K562 (cell line): ENCODE measurements around the gene BET1L. TPM values are rescaled to one million over a fixed set of nuclear protein-coding genes. Genes with fewer than 3 reads are reported as not detected.
A peak's percentile ranks its signal among the peaks of the same experiment; 100 is the strongest.

Experiments used
- DMBX1 ChIP-seq: fragments of 250-450 bp; sonication (Bioruptor Pico); IDR thresholded peaks from 2 replicates; pipeline ENCODE4 v1.8.0; 2022; ENCODE audit warnings: inconsistent platforms, mild to moderate bottlenecking, moderate library complexity, borderline replicate concordance
- FOXM1 ChIP-seq, 2 experiments: fragments of 450-650 bp in 1 of 2; sonication (generic) in 1 of 2; formaldehyde crosslinking in 1 of 2; IDR thresholded peaks; 2 replicates each; pipeline versions ENCODE4 v1.6.1 to v1.9.0; 2017 to 2022; ENCODE audit warnings: low read depth in 2 of 2, mild to moderate bottlenecking in 2 of 2, missing genetic modification reagents in 1 of 2, moderate library complexity in 1 of 2
- HNRNPUL1 ChIP-seq: fragments of 200-400 bp; formaldehyde crosslinking; IDR thresholded peaks from 2 replicates; pipeline ENCODE4 v1.6.1; 2017; ENCODE audit warnings: low read length
- MAFK ChIP-seq: IDR thresholded peaks from 2 replicates; pipeline ENCODE4 v1.6.1; 2011; ENCODE audit warnings: low read length, improper control_type of control experiment
- MTA2 ChIP-seq: fragments of 450-650 bp; IDR thresholded peaks from 2 replicates; pipeline ENCODE4 v1.6.1; 2016; ENCODE audit warnings: low read depth
- MTA3 ChIP-seq: fragments of 450-650 bp; formaldehyde crosslinking; IDR thresholded peaks from 2 replicates; pipeline ENCODE4 v1.6.1; 2017; ENCODE audit warnings: mild to moderate bottlenecking, borderline replicate concordance
- NCOA6 ChIP-seq: fragments of 450-650 bp; IDR thresholded peaks from 2 replicates; pipeline ENCODE4 v1.6.1; 2017; ENCODE audit warnings: mild to moderate bottlenecking
- REST ChIP-seq, 2 experiments: fragments of 450-650 bp; formaldehyde crosslinking in 1 of 2; IDR thresholded peaks; 2 replicates each; pipeline versions ENCODE4 v1.4.0 to v1.6.1; 2014 to 2020; ENCODE audit warnings: mild to moderate bottlenecking in 2 of 2, borderline replicate concordance in 1 of 2, low read depth in 1 of 2
- SMARCC2 ChIP-seq: fragments of 450-650 bp; IDR thresholded peaks from 2 replicates; pipeline ENCODE4 v1.6.1; 2017; ENCODE audit warnings: antibody characterized with exemption, moderate library complexity, mild to moderate bottlenecking, low read depth
- TEAD1 ChIP-seq, 2 experiments: fragments of 450-650 bp in 1 of 2; sonication (generic) in 1 of 2; formaldehyde crosslinking; IDR thresholded peaks; 2 replicates each; pipeline versions ENCODE4 v1.4.0 to v1.8.0; 2020 to 2022; ENCODE audit warnings: mild to moderate bottlenecking in 2 of 2, missing genetic modification reagents in 1 of 2
- ZBTB11 ChIP-seq, 3 experiments: fragments of 200-800 bp in 1 of 3; fragments of 250-450 bp in 1 of 3; fragments of 450-650 bp in 1 of 3; sonication (Bioruptor Pico) in 1 of 3; sonication (Bioruptor generic) in 1 of 3; formaldehyde crosslinking in 1 of 3; IDR thresholded peaks; 2 replicates each; pipeline versions ENCODE4 v1.6.1 to v1.8.0; 2016 to 2022; ENCODE audit warnings: mild to moderate bottlenecking in 2 of 3, missing genetic modification characterization in 2 of 3, missing compliant biosample characterization in 1 of 3, moderate library complexity in 1 of 3
- ZFP36 ChIP-seq: fragments of 150-350 bp; IDR thresholded peaks from 2 replicates; pipeline ENCODE4 v1.6.1; 2018; ENCODE audit warnings: low read length, low read depth; ENCODE audit not compliant: partially characterized antibody
- ZNF655 ChIP-seq: fragments of 250-450 bp; sonication (Bioruptor Pico); IDR thresholded peaks from 2 replicates; pipeline ENCODE4 v1.5.0; 2021
- ZNF778 ChIP-seq: fragments of 450-650 bp; formaldehyde crosslinking; IDR thresholded peaks from 2 replicates; pipeline ENCODE4 v1.4.0; 2020; ENCODE audit warnings: mild to moderate bottlenecking, moderate library complexity
- polyA plus RNA-seq, 8 experiments: library from polyadenylated mRNA; depleted of rRNA in 4 of 8; stranded (reverse) in 5 of 8; unstranded in 3 of 8; fragments of >200 nt; fragmentation: Nextera tagmentation in 2 of 8; fragmentation: Illumina TruSeq in 1 of 8; extraction: Ambion mirVana in 2 of 8; extraction: Trizol in 1 of 8; gene quantifications; 2 replicates each; pipeline versions ENCODE4 v1.2.1 to v1.2.3, GENCODE V29; 2011 to 2014; ENCODE audit warnings: inconsistent platforms in 1 of 8, missing spikeins in 1 of 8
- total RNA-seq, 7 experiments: library from RNA; depleted of rRNA in 6 of 7; stranded (reverse); fragments of >200 nt in 6 of 7; fragmentation: Illumina TruSeq in 2 of 7; extraction: Trizol in 2 of 7; gene quantifications; 2 replicates each; pipeline versions ENCODE4 v1.2.1 to v1.2.3, GENCODE V29; 2011 to 2021; ENCODE audit warnings: low replicate concordance in 1 of 7

Gene BET1L
- total and polyA plus RNA-seq, 9 of the 15 experiments (the other 6 are each of a cell fraction or from before 2014, with no cell fraction given) = 9.9 to 69.1 (median 19.9) TPM

GRCh38 chr11:207208-207862 is at the start of gene BET1L, which contains the start of gene RIC8A (continued):
- TF ChIP-seq REST (IDR thresholded peaks at IDR 0.05; ENCODE audit: borderline replicate concordance) (no peak), REST (CRISPR knock-in tag; IDR thresholded peaks at IDR 0.05; ENCODE audit: low read depth) (no peak), MTA2 (no peak), ZFP36 (no peak), HNRNPUL1 (no peak), TEAD1 (CRISPR knock-in tag; IDR thresholded peaks at IDR 0.05) (no peak), ZNF778 (CRISPR knock-in tag) (no peak), NCOA6 (no peak), FOXM1 (IDR thresholded peaks at IDR 0.05; ENCODE audit: low read depth) (no peak), FOXM1 (CRISPR knock-in tag; IDR thresholded peaks at IDR 0.05; ENCODE audit: low read depth) (no peak), MAFK (no peak), ZNF655 (CRISPR knock-in tag) (no peak), DMBX1 (no peak), ZBTB11 (CRISPR knock-in tag; IDR thresholded peaks at IDR 0.05) (peak in 2 of 3 experiments; percentile 89 to 98; a peak in 5 of 6 replicates), SMARCC2 (no peak; the same call in 1 of the 2 replicates), MTA3 (peak; percentile 56)
